Left lung (tissue), 10 donors: ENCODE results near the gene FMN1. TPM values are rescaled to one million over a fixed set of nuclear protein-coding genes. Genes with fewer than 3 reads are reported as not detected.

Source experiments
- ATAC-seq: fragments of 200-7000 bp; cut with Tn5 transposase; one replicate; pipeline ENCODE4 v1.9.1; 2020; ENCODE audit warnings: moderate library complexity
- DNase-seq, 4 donors: peaks; one replicate each; pipeline ENCODE4 v3.0.0-alpha.2; 2013 to 2020
- H3K27ac ChIP-seq, 2 donors: fragments of 200-600 bp; sonication (generic) in 1 of 2; one replicate each; pipeline versions ENCODE4 v1.5.0 to v1.8.0; 2020 to 2021
- H3K27me3 ChIP-seq, 2 donors: fragments of 200-600 bp; sonication (generic) in 1 of 2; one replicate each; pipeline versions ENCODE4 v1.5.0 to v1.8.0; 2020 to 2021
- H3K36me3 ChIP-seq, 2 donors: fragments of 200-600 bp; sonication (generic) in 1 of 2; one replicate each; pipeline versions ENCODE4 v1.5.0 to v1.8.0; 2020 to 2021
- H3K4me1 ChIP-seq, 2 donors: fragments of 200-600 bp; one replicate each; pipeline ENCODE4 v1.8.0; 2021
- H3K4me3 ChIP-seq, 2 donors: fragments of 200-600 bp; sonication (generic) in 1 of 2; one replicate each; pipeline versions ENCODE4 v1.5.0 to v1.8.0; 2020 to 2021; ENCODE audit warnings: mild to moderate bottlenecking in 1 of 2
- H3K9me3 ChIP-seq, 2 donors: fragments of 200-600 bp; sonication (generic) in 1 of 2; one replicate each; pipeline versions ENCODE4 v1.5.0 to v1.8.0; 2020 to 2021
- CTCF ChIP-seq, 2 donors: fragments of 200-600 bp; sonication (generic) in 1 of 2; IDR thresholded peaks; one replicate each; pipeline versions ENCODE4 v1.5.0 to v1.8.0; 2021; ENCODE audit warnings: antibody characterized with exemption in 2 of 2
- intact Hi-C, 2 donors: fragments of 100-400 bp; cut with DNase I; formaldehyde crosslinking; loops; one replicate each; pipeline versions ENCODE4 v1.11.2 to v1.14.2; 2022
- polyA plus RNA-seq, 6 donors: library from polyadenylated mRNA; unstranded; fragments of 120-200 nt; gene quantifications; one replicate each; pipeline ENCODE4 v1.2.1, GENCODE V29; 2013; ENCODE audit not compliant: insufficient read length in 6 of 6
- total RNA-seq, 2 donors: library from RNA; stranded (reverse); fragmentation: NEBNext Ultra II Directional; extraction: Animal tissue kit (Norgen Biotek cat#: 25700); gene quantifications; one replicate each; pipeline ENCODE4 v1.2.1, GENCODE V29; 2021
- donor health status: DM: no; HTN: yes; CAD: no.
- donor health status: DM: no; HTN: no; CAD: no.

The FMN1 gene
- total and polyA plus RNA-seq, 8 donors: 4.6 to 45.2 (median 8.4) TPM

- no peaks in the 10 kb centered on the region for H3K27me3 ChIP-seq
- H3K9me3 ChIP-seq: no peaks in the 10 kb centered on the region
- H3K4me1 ChIP-seq: no peaks in the 10 kb centered on the region
- H3K4me3 ChIP-seq: no peak overlapping the region
- no peak for TF ChIP-seq CTCF (IDR thresholded peaks at IDR 0.05)
- no peak overlapping the region for H3K27ac ChIP-seq
- H3K36me3 ChIP-seq: peaks cover 0 to 5% of the 10 kb centered on the region in 2 donors
- DNase-seq (no peak), ATAC-seq (no peak)
- intact Hi-C loops: no loop called here
These were observed 365.9 kb downstream of the FMN1 start for GRCh38 chr15:32828507-32829186.

GRCh38 chr15:32826685-32827084 lies 367.8 kb downstream of the FMN1 start:
- Histone ChIP-seq H3K27ac (no peak overlapping the region), H3K9me3 (no peaks in the 10 kb centered on the region), H3K4me3 (no peak overlapping the region), H3K27me3 (peaks cover 0 to 5% of the 10 kb centered on the region in 2 donors), H3K4me1 (no peaks in the 10 kb centered on the region), H3K36me3 (peaks cover 0 to 5% of the 10 kb centered on the region in 2 donors)
- no peak for DNase-seq
- no peak for TF ChIP-seq CTCF (IDR thresholded peaks at IDR 0.05)
- ATAC-seq: no peak
- intact Hi-C loops: no loop called here

GRCh38 chr15:32825219-32825618 lies 369.3 kb downstream of the FMN1 start:
- Histone ChIP-seq H3K27me3 (peaks cover 0 to 6% of the 10 kb centered on the region in 2 donors), H3K4me3 (no peak overlapping the region), H3K36me3 (peaks cover 0 to 5% of the 10 kb centered on the region in 2 donors), H3K9me3 (no peaks in the 10 kb centered on the region), H3K4me1 (no peaks in the 10 kb centered on the region), H3K27ac (no peak overlapping the region)
- ATAC-seq (no peak), DNase-seq (no peak)
- intact Hi-C loops: no loop called here
- TF ChIP-seq CTCF (IDR thresholded peaks at IDR 0.05): no peak

- Histone ChIP-seq H3K4me3 (no peak overlapping the region), H3K27me3 (peaks cover 0 to 6% of the 10 kb centered on the region in 2 donors), H3K36me3 (peaks cover 0 to 5% of the 10 kb centered on the region in 2 donors), H3K9me3 (no peaks in the 10 kb centered on the region), H3K4me1 (no peaks in the 10 kb centered on the region), H3K27ac (no peak overlapping the region)
- TF ChIP-seq CTCF (IDR thresholded peaks at IDR 0.05): no peak
- DNase-seq (no peak), ATAC-seq (no peak)
- intact Hi-C loops: no loop called here
These were observed 369.7 kb downstream of the FMN1 start for GRCh38 chr15:32824777-32825176.

GRCh38 chr15:32823750-32824149 lies 370.8 kb downstream of the FMN1 start:
- intact Hi-C loops: no loop called here
- Histone ChIP-seq H3K27me3 (peaks cover 0 to 6% of the 10 kb centered on the region in 2 donors), H3K36me3 (peaks cover 0 to 5% of the 10 kb centered on the region in 2 donors), H3K27ac (no peak overlapping the region), H3K9me3 (no peaks in the 10 kb centered on the region), H3K4me3 (no peak overlapping the region), H3K4me1 (no peaks in the 10 kb centered on the region)
- DNase-seq: no peak
- no peak for TF ChIP-seq CTCF (IDR thresholded peaks at IDR 0.05)
- ATAC-seq: no peak
